ENCODE data around the gene KCTD16. TPM values are rescaled to one million over a fixed set of nuclear protein-coding genes. Genes with fewer than 3 reads are reported as not detected.
A peak's percentile ranks its signal among the peaks of the same experiment; 100 is the strongest.

The KCTD16 gene
- total and polyA plus RNA-seq, 8 donors, result 0.57 to 6.6 (median 3.2) TPM

- FAIRE-seq (no peak), ATAC-seq (peak; percentile 35 to 65 (median 58)), DNase-seq (peak in 1 of 6 donors; percentile 43)
- Histone ChIP-seq H3K27me3 (no peaks in the 10 kb centered on the region), H3K9me3 (no peaks in the 10 kb centered on the region), H3K27ac (peak overlapping the region in 2 of 4 donors; percentile 24 to 41), H3K36me3 (no peaks in the 10 kb centered on the region), H3K4me3 (peak overlapping the region in 1 of 4 donors; percentile 2), H3K4me1 (peaks cover 5 to 29% (median 23%) of the 10 kb centered on the region in 3 donors)
- 12 to 18% methylated on average over 2 of the region's 2 CpGs for WGBS, 2 donors
- TF ChIP-seq CTCF (IDR thresholded peaks at IDR 0.05), result no peak
- intact Hi-C loops (cut with DNase I), result no loop called here
Observed at GRCh38 chr5:144451187-144451973, 280.7 kb downstream of the KCTD16 start.

- DNase-seq (no peak), ATAC-seq (peak in 3 of 4 donors; percentile 50 to 71 (median 54)), FAIRE-seq (no peak)
- Histone ChIP-seq H3K4me3 (no peak overlapping the region), H3K9me3 (no peaks in the 10 kb centered on the region), H3K27ac (no peak overlapping the region), H3K4me1 (peaks cover 5 to 23% (median 22%) of the 10 kb centered on the region in 3 donors), H3K36me3 (no peaks in the 10 kb centered on the region), H3K27me3 (no peaks in the 10 kb centered on the region)
- WGBS, 2 donors, result 36 to 46% methylated on average over 4 of the region's 4 CpGs
- TF ChIP-seq CTCF (IDR thresholded peaks at IDR 0.05), result no peak
- intact Hi-C loops (cut with DNase I), result no loop called here
Observed at GRCh38 chr5:144453753-144454152, 283.1 kb downstream of the KCTD16 start.

- no peak for FAIRE-seq
- WGBS, 2 donors, result 44 to 48% methylated on average over 3 of the region's 3 CpGs
- ATAC-seq, result peak in 1 of 4 donors; percentile 29
- Histone ChIP-seq H3K4me3 (no peak overlapping the region), H3K36me3 (no peaks in the 10 kb centered on the region), H3K9me3 (no peaks in the 10 kb centered on the region), H3K4me1 (peaks cover 5 to 13% (median 6%) of the 10 kb centered on the region in 3 donors), H3K27me3 (no peaks in the 10 kb centered on the region), H3K27ac (no peak overlapping the region)
- DNase-seq, result no peak
- intact Hi-C loops (cut with DNase I), result no loop called here
- no peak for TF ChIP-seq CTCF (IDR thresholded peaks at IDR 0.05)
Observed at GRCh38 chr5:144457160-144457559, 286.5 kb downstream of the KCTD16 start.

GRCh38 chr5:144458216-144458615 lies 287.5 kb downstream of the KCTD16 start:
- Histone ChIP-seq H3K4me1 (peaks cover 0 to 7% (median 5%) of the 10 kb centered on the region in 3 donors), H3K36me3 (no peaks in the 10 kb centered on the region), H3K27ac (no peak overlapping the region), H3K4me3 (no peak overlapping the region), H3K9me3 (no peaks in the 10 kb centered on the region), H3K27me3 (no peaks in the 10 kb centered on the region)
- FAIRE-seq (no peak), ATAC-seq (no peak), DNase-seq (no peak)
- intact Hi-C loops (cut with DNase I), result no loop called here
- WGBS, 2 donors, result 92 to 94% methylated on average over 4 of the region's 4 CpGs
- TF ChIP-seq CTCF (IDR thresholded peaks at IDR 0.05), result no peak

GRCh38 chr5:144460600-144460999 lies 289.9 kb downstream of the KCTD16 start:
- peak in 1 of 4 donors; percentile 19 for ATAC-seq
- Histone ChIP-seq H3K9me3 (no peaks in the 10 kb centered on the region), H3K4me3 (no peak overlapping the region), H3K27me3 (no peaks in the 10 kb centered on the region), H3K27ac (no peak overlapping the region), H3K36me3 (no peaks in the 10 kb centered on the region), H3K4me1 (no peaks in the 10 kb centered on the region)
- no peak for TF ChIP-seq CTCF (IDR thresholded peaks at IDR 0.05)
- 37 to 59% methylated on average over 1 of the region's 1 CpG for WGBS, 2 donors
- intact Hi-C loops (cut with DNase I), result no loop called here
- FAIRE-seq, result no peak
- DNase-seq, result no peak
